Non-pigmented ciliary epithelial cell (primary cell): ENCODE measurements around the gene SLC25A34.

Experiments used
- DNase-seq: peaks from one replicate; pipeline ENCODE4 v3.0.0-alpha.2; 2010; ENCODE audit warnings: low read depth

SLC25A34 gene

GRCh38 chr1:15775706-15776105, 39.6 kb downstream of the SLC25A34 start:
- no peak for DNase-seq

DNA sequence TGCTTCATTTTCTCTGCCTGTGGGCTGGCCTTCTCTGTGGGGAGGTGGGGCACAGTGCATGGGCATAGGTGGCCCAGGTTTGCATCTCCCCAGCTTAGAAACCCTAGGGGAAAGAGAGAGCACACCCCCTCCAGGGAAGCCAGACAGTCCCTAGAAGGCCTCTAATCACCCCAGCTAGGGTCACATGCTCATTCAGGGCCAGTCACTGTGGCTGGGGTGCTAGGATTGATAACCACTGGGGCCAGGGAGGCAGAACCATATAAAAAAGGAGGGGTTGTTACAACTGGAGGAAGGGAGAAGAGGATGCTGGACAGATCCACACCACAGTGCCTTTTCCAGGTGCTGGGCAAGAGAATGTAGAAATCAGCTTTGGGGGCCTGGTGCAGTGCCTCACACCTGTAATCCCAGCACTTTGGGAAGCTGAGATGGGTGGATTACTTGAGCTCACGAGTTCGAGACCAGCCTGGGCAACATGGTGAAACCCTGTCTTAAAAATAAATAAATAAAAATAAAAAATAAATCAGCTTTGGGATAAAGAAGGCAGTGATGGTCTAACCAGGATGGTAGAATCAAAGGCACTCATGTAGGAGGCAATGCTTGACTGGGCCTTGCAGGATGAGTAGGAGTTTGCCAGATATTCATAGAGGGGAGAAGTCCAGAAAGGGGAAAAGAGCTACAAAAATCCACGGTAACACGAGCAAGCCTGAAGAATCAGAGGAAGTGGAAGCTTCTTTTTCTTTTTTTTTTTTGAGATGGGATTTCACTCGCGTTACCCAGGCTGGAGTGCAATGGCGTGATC, 42.0 kb downstream of the SLC25A34 start:
- no peak for DNase-seq

DNA sequence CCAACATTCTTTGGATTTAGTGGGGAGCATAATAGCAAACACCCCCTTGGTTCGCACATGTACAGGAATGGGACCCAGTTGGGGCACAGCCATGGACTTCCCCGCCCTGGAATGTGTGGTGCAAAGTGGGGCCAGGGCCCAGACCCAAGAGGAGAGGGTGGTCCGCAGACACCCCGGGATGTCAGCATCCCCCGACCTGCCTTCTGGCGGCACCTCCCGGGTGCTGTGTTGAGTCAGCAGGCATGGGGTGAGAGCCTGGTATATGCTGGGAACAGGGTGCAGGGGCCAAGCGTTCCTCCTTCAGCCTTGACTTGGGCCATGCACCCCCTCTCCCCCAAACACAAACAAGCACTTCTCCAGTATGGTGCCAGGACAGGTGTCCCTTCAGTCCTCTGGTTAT, 49.6 kb downstream of the SLC25A34 start:
- DNase-seq: no peak

- DNase-seq: no peak
Observed at GRCh38 chr1:15786581-15786980, 50.5 kb downstream of the SLC25A34 start.

DNA sequence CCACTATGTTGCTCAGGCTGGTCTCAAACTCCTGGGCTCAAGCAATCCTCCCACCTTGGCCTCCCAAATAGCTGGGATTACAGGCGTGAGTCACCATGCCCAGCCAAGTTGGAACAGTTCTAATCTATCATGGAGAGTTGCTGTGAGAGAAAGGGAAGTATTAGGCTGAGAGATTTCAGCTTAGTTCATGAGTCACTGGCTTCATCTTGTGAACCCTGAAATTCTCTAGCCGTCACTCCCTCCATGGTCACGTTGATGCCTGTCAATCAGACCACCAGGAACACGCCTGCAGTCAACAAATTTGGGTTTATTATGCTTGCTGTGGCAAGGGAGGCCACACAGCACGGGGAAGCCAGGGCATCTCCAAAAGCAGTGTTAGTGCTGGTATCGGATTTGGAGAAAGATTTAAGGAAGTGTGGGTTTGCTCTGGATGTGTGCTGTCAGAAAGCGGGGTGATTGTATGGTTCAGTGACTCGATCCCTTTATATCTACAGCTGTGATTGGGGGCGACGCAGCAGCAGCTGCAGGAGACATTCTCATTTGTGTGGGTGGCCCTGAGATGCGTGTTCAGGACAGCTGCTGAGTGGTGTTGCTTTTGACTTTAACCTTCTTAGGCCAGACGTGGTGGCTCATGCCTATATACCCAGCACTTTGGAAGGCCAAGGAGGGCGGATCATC, 52.7 kb downstream of the SLC25A34 start:
- DNase-seq: no peak
